Neuronal stem cell (in vitro differentiated cells): ENCODE measurements around the gene NCS1.

Source experiments
- DNase-seq: peaks from one replicate; pipeline ENCODE4 v3.0.0-alpha.2; 2013; ENCODE audit warnings: low spot score
- H2AFZ ChIP-seq: one replicate; pipeline ENCODE4 v1.6.1; 2013; ENCODE audit warnings: mild to moderate bottlenecking, low read length, inconsistent platforms
- H2AK5ac ChIP-seq: 2 replicates; pipeline ENCODE4 v1.6.1; 2013; ENCODE audit warnings: low read depth, mild to moderate bottlenecking, inconsistent platforms, low read length, moderate library complexity, mixed read lengths
- H2BK120ac ChIP-seq: 2 replicates; pipeline ENCODE4 v1.6.1; 2013; ENCODE audit warnings: low read depth, mild to moderate bottlenecking, inconsistent platforms, low read length, moderate library complexity, mixed read lengths
- H2BK12ac ChIP-seq: one replicate; pipeline ENCODE4 v1.6.1; 2013; ENCODE audit warnings: low read length, inconsistent platforms
- H2BK15ac ChIP-seq: 2 replicates; pipeline ENCODE4 v1.6.1; 2013; ENCODE audit warnings: mild to moderate bottlenecking, low read length, inconsistent platforms, mixed read lengths
- H2BK5ac ChIP-seq: one replicate; pipeline ENCODE4 v1.6.1; 2013; ENCODE audit warnings: inconsistent platforms, mild to moderate bottlenecking, low read length, moderate library complexity
- H3K14ac ChIP-seq: one replicate; pipeline ENCODE4 v1.6.1; 2013; ENCODE audit warnings: low read length, inconsistent platforms
- H3K18ac ChIP-seq: 2 replicates; pipeline ENCODE4 v1.6.1; 2013; ENCODE audit warnings: low read length, inconsistent platforms
- H3K23ac ChIP-seq: 2 replicates; pipeline ENCODE4 v1.6.1; 2013; ENCODE audit warnings: low read depth, mild to moderate bottlenecking, mixed read lengths, low read length, inconsistent platforms; ENCODE audit not compliant: poor library complexity
- H3K27ac ChIP-seq: replicated peaks from 3 replicates; pipeline ENCODE4 v1.5.1; 2013; ENCODE audit warnings: low read length, inconsistent platforms
- H3K27me3 ChIP-seq, 3 experiments: 2 replicates each; pipeline ENCODE4 v1.6.1; 2013; ENCODE audit warnings: low read length in 3 of 3, mild to moderate bottlenecking in 2 of 3, inconsistent platforms in 1 of 3, low read depth in 1 of 3, mixed read lengths in 1 of 3, moderate library complexity in 1 of 3; ENCODE audit not compliant: control insufficient read depth in 3 of 3, insufficient read depth in 3 of 3
- H3K36me3 ChIP-seq, 2 donors: replicated peaks in 1 of 2; 2 replicates each; pipeline ENCODE4 v1.6.1; 2013; ENCODE audit warnings: low read length in 2 of 2; ENCODE audit not compliant: control insufficient read depth in 2 of 2, insufficient read depth in 2 of 2
- H3K4ac ChIP-seq: 2 replicates; pipeline ENCODE4 v1.6.1; 2013; ENCODE audit warnings: inconsistent platforms, mild to moderate bottlenecking, low read length, moderate library complexity
- H3K4me1 ChIP-seq, 2 donors: 1 replicate in 1 of 2; 2 replicates in 1 of 2; pipeline ENCODE4 v1.6.1; 2013; ENCODE audit warnings: low read length in 2 of 2, low read depth in 1 of 2; ENCODE audit not compliant: control insufficient read depth in 2 of 2, insufficient read depth in 1 of 2
- H3K4me2 ChIP-seq: one replicate; pipeline ENCODE4 v1.6.1; 2013; ENCODE audit warnings: mild to moderate bottlenecking, low read length, inconsistent platforms; ENCODE audit not compliant: insufficient read depth, poor library complexity, severe bottlenecking
- H3K4me3 ChIP-seq, 2 donors: 2 replicates each; pipeline ENCODE4 v1.5.1; 2013; ENCODE audit warnings: low read length in 2 of 2, mild to moderate bottlenecking in 2 of 2, inconsistent platforms in 1 of 2, moderate library complexity in 1 of 2
- H3K79me1 ChIP-seq: one replicate; pipeline ENCODE4 v1.6.1; 2013; ENCODE audit warnings: low read depth, mild to moderate bottlenecking, inconsistent platforms, low read length, moderate library complexity
- H3K9ac ChIP-seq: one replicate; pipeline ENCODE4 v1.6.1; 2013; ENCODE audit warnings: mild to moderate bottlenecking, low read depth, low read length, inconsistent platforms; ENCODE audit not compliant: poor library complexity
- H3K9me3 ChIP-seq, 2 donors: replicated peaks in 1 of 2; 2 replicates each; pipeline versions ENCODE3 to v1.6.1; 2013; ENCODE audit warnings: low read length in 2 of 2, mild to moderate bottlenecking in 2 of 2, inconsistent platforms in 1 of 2, low read depth in 1 of 2, mixed read lengths in 1 of 2, moderate library complexity in 1 of 2; ENCODE audit not compliant: control insufficient read depth in 2 of 2, insufficient read depth in 1 of 2
- H4K8ac ChIP-seq: one replicate; pipeline ENCODE4 v1.6.1; 2013; ENCODE audit warnings: low read depth, mild to moderate bottlenecking, inconsistent platforms, low read length, moderate library complexity
- H4K91ac ChIP-seq: one replicate; pipeline ENCODE4 v1.6.1; 2013; ENCODE audit warnings: low read length, low read depth, mild to moderate bottlenecking, inconsistent platforms; ENCODE audit not compliant: poor library complexity
- WGBS, 2 donors: extraction: QIAGEN DNeasy Blood & Tissue Kit; methylation state at CpG; one replicate each; pipeline ENCODE4 v1.1.7; 2013; ENCODE audit warnings: missing lambda C conversion rate in 2 of 2, mixed read lengths in 1 of 2; ENCODE audit not compliant: insufficient read length in 2 of 2, insufficient replicate concordance in 1 of 2; ENCODE audit errors: extremely low coverage in 2 of 2; 5-methylcytosine and 5-hydroxymethylcytosine counted together

Gene NCS1

GRCh38 chr9:130235558-130236435 lies 63.6 kb downstream of the NCS1 start:
- H2BK120ac ChIP-seq: no peak overlapping the region
- no peak overlapping the region for H4K8ac ChIP-seq
- H3K4me1 ChIP-seq: peaks cover 0 to 14% of the 10 kb centered on the region in 2 donors
- no peak overlapping the region for H2BK5ac ChIP-seq
- peaks cover 0 to 1% of the 10 kb centered on the region in 2 donors for H3K9me3 ChIP-seq
- peak; percentile 80 for DNase-seq
- peak overlapping the region; percentile 75 for H3K9ac ChIP-seq
- no peak overlapping the region for H2BK15ac ChIP-seq
- no peak overlapping the region for H3K4me3 ChIP-seq
- no peaks in the 10 kb centered on the region for H3K79me1 ChIP-seq
- H2AK5ac ChIP-seq: peak overlapping the region; percentile 9
- H3K4me2 ChIP-seq: no peak overlapping the region
- H3K27me3 ChIP-seq: no peaks in the 10 kb centered on the region
- H3K36me3 ChIP-seq: peaks cover 19 to 40% of the 10 kb centered on the region in 2 donors
- H2BK12ac ChIP-seq: no peak overlapping the region
- no peak overlapping the region for H3K23ac ChIP-seq
- H3K4ac ChIP-seq: no peak overlapping the region
- H3K18ac ChIP-seq: peak overlapping the region; percentile 34
- H3K27ac ChIP-seq: no peak overlapping the region
- no peak overlapping the region for H4K91ac ChIP-seq
- H2AFZ ChIP-seq: peak overlapping the region; percentile 46
- no peak overlapping the region for H3K14ac ChIP-seq
- WGBS, 2 donors: no CpG with 5 or more reads among the region's 45 CpGs

DNA sequence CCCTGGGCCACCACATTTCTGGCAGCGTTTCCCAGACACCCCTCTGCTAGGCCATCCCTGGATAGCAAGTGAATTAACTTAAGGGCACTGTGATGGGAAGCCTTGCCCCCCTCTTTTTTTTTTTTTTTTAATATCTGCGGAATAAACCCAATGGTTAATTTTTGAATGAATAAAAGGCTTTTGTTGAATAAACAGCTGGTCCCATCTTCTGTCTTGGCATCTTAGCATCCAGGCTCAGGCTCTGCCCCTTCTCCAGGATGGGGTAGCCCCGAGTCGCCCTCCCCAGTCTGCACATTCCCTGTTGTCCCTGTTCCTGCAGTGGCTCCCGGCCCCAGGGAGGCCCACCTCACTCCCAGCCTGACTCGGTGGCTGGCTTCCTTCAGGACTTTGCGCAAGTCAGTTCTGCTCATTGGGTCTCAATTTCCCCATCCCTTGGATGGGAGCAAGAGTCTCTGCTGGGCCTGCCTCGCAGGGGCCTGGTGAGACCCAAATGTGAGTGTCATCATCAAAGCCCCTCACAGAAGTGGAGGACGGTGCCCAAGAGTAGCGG lies 64.3 kb downstream of the NCS1 start:
- no peak overlapping the region for H2BK120ac ChIP-seq
- WGBS, 2 donors: no CpG with 5 or more reads among the region's 10 CpGs

GRCh38 chr9:130237076-130237475 lies 64.9 kb downstream of the NCS1 start:
- H3K27me3 ChIP-seq: no peaks in the 10 kb centered on the region
- H3K9me3 ChIP-seq: peaks cover 0 to 1% of the 10 kb centered on the region in 2 donors
- H2BK5ac ChIP-seq: no peak overlapping the region
- no peak overlapping the region for H3K23ac ChIP-seq
- no peak overlapping the region for H3K18ac ChIP-seq
- no peak overlapping the region for H2AFZ ChIP-seq
- no peak overlapping the region for H2BK120ac ChIP-seq
- H3K14ac ChIP-seq: no peak overlapping the region
- H3K4ac ChIP-seq: no peak overlapping the region
- no peak overlapping the region for H3K27ac ChIP-seq
- peaks cover 17 to 31% of the 10 kb centered on the region in 2 donors for H3K36me3 ChIP-seq
- no peak overlapping the region for H2BK15ac ChIP-seq
- H3K4me3 ChIP-seq: no peak overlapping the region
- no peak for DNase-seq
- H3K79me1 ChIP-seq: no peaks in the 10 kb centered on the region
- no CpG with 5 or more reads among the region's 11 CpGs for WGBS, 2 donors
- H3K4me2 ChIP-seq: no peak overlapping the region
- H2AK5ac ChIP-seq: no peak overlapping the region
- H3K9ac ChIP-seq: peak overlapping the region; percentile 53
- no peak overlapping the region for H2BK12ac ChIP-seq
- H3K4me1 ChIP-seq: peaks cover 0 to 14% of the 10 kb centered on the region in 2 donors
- no peak overlapping the region for H4K91ac ChIP-seq
- no peak overlapping the region for H4K8ac ChIP-seq

More for the DNA sequence above, 64.3 kb downstream of the NCS1 start:
- Histone ChIP-seq H3K4me2 (no peak overlapping the region), H3K4me1 (peaks cover 0 to 14% of the 10 kb centered on the region in 2 donors), H3K9ac (no peak overlapping the region), H2AK5ac (peak overlapping the region; percentile 20), H3K27ac (no peak overlapping the region), H3K36me3 (peaks cover 18 to 37% of the 10 kb centered on the region in 2 donors), H4K8ac (no peak overlapping the region), H2BK15ac (no peak overlapping the region), H2BK5ac (no peak overlapping the region), H3K4ac (no peak overlapping the region), H4K91ac (no peak overlapping the region), H3K18ac (peak overlapping the region; percentile 62), H3K79me1 (no peaks in the 10 kb centered on the region), H3K23ac (peak overlapping the region; percentile 11), H3K27me3 (no peaks in the 10 kb centered on the region), H3K14ac (no peak overlapping the region), H2BK12ac (peak overlapping the region; percentile 33), H3K4me3 (no peak overlapping the region), H2AFZ (no peak overlapping the region), H3K9me3 (peaks cover 0 to 1% of the 10 kb centered on the region in 2 donors)
- no peak for DNase-seq
